Activated CD8-positive, alpha-beta T cell treated with anti-CD3 and anti-CD28 coated beads, Interleukin-2, amount 10 ng/mL, durations not matched to agents 7 days and 5 days (primary cell): Measurements from ENCODE around the gene ANAPC10. TPM values are rescaled to one million over a fixed set of nuclear protein-coding genes. Genes with fewer than 3 reads are reported as not detected.
"Not testable (repeated sequence)": the region's sequence is repeated elsewhere in the genome, so short reads cannot be mapped to it uniquely, and the experiment has no call there.

Experiments used
- ATAC-seq: fragments of 150-1000 bp; cut with Tn5 transposase; one replicate; pipeline ENCODE4 v1.10.0; 2021; ENCODE audit warnings: moderate library complexity
- CTCF ChIA-PET: fragments of 350-600 bp; sonication (Branson Sonifier 250); formaldehyde crosslinking; loops from one replicate; lab custom pipeline; 2021; ENCODE audit warnings: antibody characterized with exemption; lab: Charles Lee
- POLR2A ChIA-PET: fragments of 350-600 bp; sonication (Branson Sonifier 250); formaldehyde crosslinking; loops from one replicate; lab custom pipeline; 2021; ENCODE audit warnings: antibody characterized with exemption; lab: Charles Lee
- DNase-seq: peaks from one replicate; pipeline ENCODE4 v3.0.0-alpha.2; 2020
- H3K27ac Mint-ChIP-seq: one replicate; pipeline ENCODE4 v1.8.0; 2021; ENCODE audit warnings: mild to moderate bottlenecking, mixed read lengths
- H3K27me3 Mint-ChIP-seq: one replicate; pipeline ENCODE4 v1.8.0; 2021; ENCODE audit warnings: low read depth, mixed read lengths
- H3K36me3 Mint-ChIP-seq: one replicate; pipeline ENCODE4 v1.8.0; 2021; ENCODE audit warnings: low read depth, mixed read lengths
- H3K4me1 Mint-ChIP-seq: one replicate; pipeline ENCODE4 v1.8.0; 2021; ENCODE audit warnings: low read depth, mixed read lengths
- H3K4me3 Mint-ChIP-seq: one replicate; pipeline ENCODE4 v1.8.0; 2021; ENCODE audit warnings: mild to moderate bottlenecking, mixed read lengths
- H3K9me3 Mint-ChIP-seq: one replicate; pipeline ENCODE4 v1.8.0; 2022; ENCODE audit warnings: mixed read lengths; ENCODE audit not compliant: insufficient read depth
- total RNA-seq, 2 experiments: library from RNA; stranded (reverse); gene quantifications; one replicate each; pipeline ENCODE4 v1.2.3, GENCODE V29; 2021

Gene ANAPC10
- 10 to 100 TPM; 24.5 to 26.0 TPM for total RNA-seq

- Mint-ChIP-seq H3K36me3 (peaks cover 28% of the 10 kb centered on the region), H3K4me3 (peak within 1 kb of the TSS; percentile 86), H3K9me3 (no peaks in the 10 kb centered on the region), H3K27ac (peak within 1 kb of the TSS; percentile 94), H3K27me3 (no peaks in the 10 kb centered on the region), H3K4me1 (peaks cover 24% of the 10 kb centered on the region)
- ATAC-seq = peak; percentile 91
- peak; percentile 97 for DNase-seq
- ChIA-PET CTCF (interaction anchor here (0.9 to 1.8 kb wide), 10 partner anchors 9 to 84 kb away, joined by 3 to 7 read pairs (median 4); no protein-coding TSS in a partner anchor), POLR2A (interaction anchor here (0.6 to 2.7 kb wide), 17 partner anchors 9 to 521 kb away, joined by 3 to 27 read pairs (median 4); partner anchors contain the start of genes MMAA and OTUD4)
Observed at GRCh38 chr4:145097821-145098674, at the start of gene ANAPC10, which contains the start of gene ABCE1. Gene ANAPC10 (minus strand): TSS chr4:145098196. CDS start chr4:145096099, 2,097 bp downstream. Gene ABCE1 (plus strand): TSS chr4:145098311. CDS start chr4:145104413, 6,102 bp downstream.

GRCh38 chr4:145136219-145136618 is 38.2 kb upstream of the ANAPC10 start:
- ATAC-seq, H3K27me3 Mint-ChIP-seq, CTCF ChIA-PET, POLR2A ChIA-PET, H3K9me3 Mint-ChIP-seq, DNase-seq: not testable (repeated sequence)
- Mint-ChIP-seq H3K27ac (peak overlapping the region; percentile 55), H3K4me1 (peaks cover 56% of the 10 kb centered on the region), H3K36me3 (peaks cover 68% of the 10 kb centered on the region), H3K4me3 (peak overlapping the region; percentile 44)

- peaks cover 75% of the 10 kb centered on the region for H3K4me1 Mint-ChIP-seq
- peaks cover 66% of the 10 kb centered on the region for H3K36me3 Mint-ChIP-seq
- no peaks in the 10 kb centered on the region for H3K9me3 Mint-ChIP-seq
- ChIA-PET CTCF (interaction anchor here (0.7 to 2.3 kb wide), 3 partner anchors 9 to 14 kb away, joined by 3 to 6 read pairs (median 3); no protein-coding TSS in a partner anchor), POLR2A (interaction anchor here (1.3 kb wide), 1 partner anchor 34 kb away, joined by 4 read pairs; the partner anchor contains the start of genes ABCE1 and ANAPC10)
- peak overlapping the region; percentile 60 for H3K27ac Mint-ChIP-seq
- DNase-seq (no peak), ATAC-seq (no peak)
- H3K27me3 Mint-ChIP-seq = no peaks in the 10 kb centered on the region
- peak overlapping the region; percentile 3 for H3K4me3 Mint-ChIP-seq
Observed at GRCh38 chr4:145132511-145133098, 34.6 kb upstream of the ANAPC10 start.

- peaks cover 72% of the 10 kb centered on the region for H3K4me1 Mint-ChIP-seq
- ATAC-seq (no peak), DNase-seq (no peak)
- H3K4me3 Mint-ChIP-seq = no peak overlapping the region
- POLR2A ChIA-PET = interaction anchor here (1.3 kb wide), 2 partner anchors 34 to 47 kb away, joined by 4 read pairs; partner anchors contain the start of genes ABCE1 and ANAPC10
- no peaks in the 10 kb centered on the region for H3K9me3 Mint-ChIP-seq
- H3K27me3 Mint-ChIP-seq = no peaks in the 10 kb centered on the region
- H3K36me3 Mint-ChIP-seq = peaks cover 64% of the 10 kb centered on the region
- H3K27ac Mint-ChIP-seq = peak overlapping the region; percentile 87
- CTCF ChIA-PET = no interaction called here
Observed at GRCh38 chr4:145131848-145132247, 33.9 kb upstream of the ANAPC10 start.

- ChIA-PET CTCF (no interaction called here), POLR2A (interaction anchor here (1.3 kb wide), 1 partner anchor 48 kb away, joined by 4 read pairs; no protein-coding TSS in a partner anchor)
- peak; percentile 64 for ATAC-seq
- no peak for DNase-seq
- no peaks in the 10 kb centered on the region for H3K27me3 Mint-ChIP-seq
- peak overlapping the region; percentile 21 for H3K4me3 Mint-ChIP-seq
- peaks cover 75% of the 10 kb centered on the region for H3K4me1 Mint-ChIP-seq
- peaks cover 71% of the 10 kb centered on the region for H3K36me3 Mint-ChIP-seq
- H3K9me3 Mint-ChIP-seq = no peaks in the 10 kb centered on the region
- peak overlapping the region; percentile 87 for H3K27ac Mint-ChIP-seq
Observed at GRCh38 chr4:145130788-145131399, 32.9 kb upstream of the ANAPC10 start.

- H3K36me3 Mint-ChIP-seq = peaks cover 71% of the 10 kb centered on the region
- ChIA-PET POLR2A (no interaction called here), CTCF (no interaction called here)
- no peaks in the 10 kb centered on the region for H3K27me3 Mint-ChIP-seq
- no peak for ATAC-seq
- no peak for DNase-seq
- no peak overlapping the region for H3K4me3 Mint-ChIP-seq
- H3K27ac Mint-ChIP-seq = peak overlapping the region; percentile 87
- peaks cover 73% of the 10 kb centered on the region for H3K4me1 Mint-ChIP-seq
- no peaks in the 10 kb centered on the region for H3K9me3 Mint-ChIP-seq
Observed at GRCh38 chr4:145130130-145130529, 32.1 kb upstream of the ANAPC10 start.

- ATAC-seq (no peak), DNase-seq (no peak)
- POLR2A ChIA-PET = interaction anchor here (0.7 to 2.4 kb wide), 6 partner anchors 9 to 494 kb away, joined by 3 to 8 read pairs (median 4); partner anchors contain the start of genes ABCE1, ANAPC10, MMAA and OTUD4
- H3K27me3 Mint-ChIP-seq = no peaks in the 10 kb centered on the region
- CTCF ChIA-PET = interaction anchor here (1.0 to 1.6 kb wide), 3 partner anchors 9 to 27 kb away, joined by 3 read pairs; partner anchors contain the start of gene ABCE1
- peak overlapping the region; percentile 80 for H3K27ac Mint-ChIP-seq
- peaks cover 37% of the 10 kb centered on the region for H3K4me1 Mint-ChIP-seq
- no peak overlapping the region for H3K4me3 Mint-ChIP-seq
- peaks cover 67% of the 10 kb centered on the region for H3K36me3 Mint-ChIP-seq
- no peaks in the 10 kb centered on the region for H3K9me3 Mint-ChIP-seq
Observed at GRCh38 chr4:145125396-145125795, 27.4 kb upstream of the ANAPC10 start.

- H3K9me3 Mint-ChIP-seq = no peaks in the 10 kb centered on the region
- ChIA-PET POLR2A (interaction anchor here (1.0 kb wide), 1 partner anchor 10 kb away, joined by 3 read pairs; the partner anchor contains the start of genes ABCE1 and ANAPC10), CTCF (interaction anchor here (1.0 kb wide), 1 partner anchor 13 kb away, joined by 3 read pairs; no protein-coding TSS in a partner anchor)
- H3K27ac Mint-ChIP-seq = no peak overlapping the region
- H3K27me3 Mint-ChIP-seq = no peaks in the 10 kb centered on the region
- peaks cover 6% of the 10 kb centered on the region for H3K4me1 Mint-ChIP-seq
- ATAC-seq (no peak), DNase-seq (no peak)
- peaks cover 49% of the 10 kb centered on the region for H3K36me3 Mint-ChIP-seq
- no peak overlapping the region for H3K4me3 Mint-ChIP-seq
Observed at GRCh38 chr4:145108128-145108527, 10.1 kb upstream of the ANAPC10 start.

- ChIA-PET POLR2A (interaction anchor here (0.9 kb wide), 1 partner anchor 9 kb away, joined by 3 read pairs; the partner anchor contains the start of genes ABCE1 and ANAPC10), CTCF (interaction anchor here (1.7 kb wide), 1 partner anchor 9 kb away, joined by 4 read pairs; the partner anchor contains the start of genes ABCE1 and ANAPC10)
- Mint-ChIP-seq H3K27me3 (no peaks in the 10 kb centered on the region), H3K4me3 (no peak overlapping the region), H3K4me1 (peaks cover 6% of the 10 kb centered on the region), H3K9me3 (no peaks in the 10 kb centered on the region), H3K27ac (peak overlapping the region; percentile 47), H3K36me3 (peaks cover 39% of the 10 kb centered on the region)
- DNase-seq (no peak), ATAC-seq (no peak)
Observed at GRCh38 chr4:145107126-145107525, 9.1 kb upstream of the ANAPC10 start.

- H3K36me3 Mint-ChIP-seq = peaks cover 21% of the 10 kb centered on the region
- no peaks in the 10 kb centered on the region for H3K9me3 Mint-ChIP-seq
- ATAC-seq = no peak
- POLR2A ChIA-PET = no interaction called here
- H3K4me1 Mint-ChIP-seq = peaks cover 13% of the 10 kb centered on the region
- CTCF ChIA-PET = no interaction called here
- H3K27ac Mint-ChIP-seq = no peak overlapping the region
- no peak overlapping the region for H3K4me3 Mint-ChIP-seq
- no peaks in the 10 kb centered on the region for H3K27me3 Mint-ChIP-seq
- DNase-seq = no peak
Observed at GRCh38 chr4:145103496-145103895, 5.5 kb upstream of the ANAPC10 start.

- H3K4me3 Mint-ChIP-seq = no peak overlapping the region
- H3K36me3 Mint-ChIP-seq = peaks cover 18% of the 10 kb centered on the region
- ChIA-PET CTCF (no interaction called here), POLR2A (no interaction called here)
- DNase-seq (no peak), ATAC-seq (no peak)
- no peak overlapping the region for H3K27ac Mint-ChIP-seq
- H3K27me3 Mint-ChIP-seq = no peaks in the 10 kb centered on the region
- H3K4me1 Mint-ChIP-seq = peaks cover 13% of the 10 kb centered on the region
- H3K9me3 Mint-ChIP-seq = no peaks in the 10 kb centered on the region
Observed at GRCh38 chr4:145102619-145103018, 4.6 kb upstream of the ANAPC10 start.
